Measurements from ENCODE around the gene NOC2L.

Gene NOC2L

GRCh38 chr1:921011-921837 is 37.8 kb downstream of the NOC2L start:
- FAIRE-seq = no peak

DNA sequence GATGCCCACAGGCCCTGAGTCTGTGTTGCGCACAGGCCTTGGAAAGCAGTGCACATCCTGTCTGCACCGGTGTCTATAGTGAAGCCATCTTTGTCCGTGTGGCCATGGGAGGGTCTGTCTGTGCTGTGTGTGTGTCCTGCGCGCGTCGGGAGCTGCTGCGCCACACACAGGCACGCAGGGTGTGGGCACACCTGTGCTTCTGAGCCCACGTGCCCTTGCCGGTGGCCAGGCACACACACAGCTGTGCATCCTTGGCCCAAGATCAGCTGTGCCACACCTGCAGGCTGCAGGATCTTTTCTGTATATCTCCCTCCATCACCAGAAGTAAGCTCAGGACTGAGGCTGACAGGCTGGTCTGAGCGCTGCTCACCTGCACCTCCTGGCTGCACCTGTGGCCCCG is 38.5 kb downstream of the NOC2L start:
- DNase-seq (ENCODE audit: extremely low spot score, insufficient read length, low read depth) (no peak), FAIRE-seq (no peak)

More at GRCh38 chr1:921011-921837, 37.8 kb downstream of the NOC2L start:
- DNase-seq (ENCODE audit: extremely low spot score, insufficient read length, low read depth) = no peak

- FAIRE-seq (no peak), DNase-seq (ENCODE audit: extremely low spot score, insufficient read length, low read depth) (no peak)
Observed at GRCh38 chr1:920010-920409, 39.0 kb downstream of the NOC2L start.

GRCh38 chr1:919271-919872 is 39.7 kb downstream of the NOC2L start:
- FAIRE-seq (no peak), DNase-seq (ENCODE audit: extremely low spot score, insufficient read length, low read depth) (no peak)

DNA sequence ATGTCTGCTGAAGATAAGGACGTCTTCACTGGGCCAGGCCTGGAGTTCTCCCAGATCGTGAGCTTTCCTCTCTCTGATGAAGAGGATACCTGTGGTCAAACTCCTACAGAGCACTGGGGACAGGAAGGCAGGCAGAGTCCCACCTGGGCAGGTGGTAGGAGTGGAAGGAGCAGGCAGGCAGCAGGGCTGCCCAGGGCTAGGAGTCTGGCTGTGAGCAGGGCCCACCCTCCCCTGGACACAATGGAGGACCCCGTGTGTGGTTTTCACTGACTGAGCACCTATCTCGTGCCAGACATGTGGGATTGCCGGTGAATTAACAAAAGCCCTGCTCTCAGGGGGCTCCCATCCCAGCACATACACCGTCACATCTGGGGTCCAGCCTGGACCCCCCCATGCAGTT is 40.2 kb downstream of the NOC2L start:
- FAIRE-seq = no peak
- no peak for DNase-seq (ENCODE audit: extremely low spot score, insufficient read length, low read depth)

DNA sequence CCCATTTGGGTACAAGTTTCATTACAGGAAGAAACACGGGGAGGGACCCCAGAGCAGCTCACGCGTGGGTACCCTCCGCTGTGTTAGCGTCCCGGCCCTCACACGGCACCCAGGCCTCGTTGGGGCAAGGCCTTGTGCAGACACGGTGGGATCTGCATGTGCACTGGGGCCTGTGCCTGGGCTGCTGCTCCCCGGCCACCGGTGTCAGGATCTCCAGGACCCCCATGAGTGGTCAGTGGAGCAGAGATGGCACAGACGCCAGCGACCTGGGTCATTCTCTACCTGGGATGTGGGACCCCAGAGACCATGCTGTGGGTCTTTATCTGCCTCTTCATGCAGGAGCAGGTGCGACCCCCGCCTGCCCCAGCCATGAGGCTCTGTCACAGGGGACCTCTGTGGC is 40.7 kb downstream of the NOC2L start:
- DNase-seq (ENCODE audit: extremely low spot score, insufficient read length, low read depth) = no peak

DNA sequence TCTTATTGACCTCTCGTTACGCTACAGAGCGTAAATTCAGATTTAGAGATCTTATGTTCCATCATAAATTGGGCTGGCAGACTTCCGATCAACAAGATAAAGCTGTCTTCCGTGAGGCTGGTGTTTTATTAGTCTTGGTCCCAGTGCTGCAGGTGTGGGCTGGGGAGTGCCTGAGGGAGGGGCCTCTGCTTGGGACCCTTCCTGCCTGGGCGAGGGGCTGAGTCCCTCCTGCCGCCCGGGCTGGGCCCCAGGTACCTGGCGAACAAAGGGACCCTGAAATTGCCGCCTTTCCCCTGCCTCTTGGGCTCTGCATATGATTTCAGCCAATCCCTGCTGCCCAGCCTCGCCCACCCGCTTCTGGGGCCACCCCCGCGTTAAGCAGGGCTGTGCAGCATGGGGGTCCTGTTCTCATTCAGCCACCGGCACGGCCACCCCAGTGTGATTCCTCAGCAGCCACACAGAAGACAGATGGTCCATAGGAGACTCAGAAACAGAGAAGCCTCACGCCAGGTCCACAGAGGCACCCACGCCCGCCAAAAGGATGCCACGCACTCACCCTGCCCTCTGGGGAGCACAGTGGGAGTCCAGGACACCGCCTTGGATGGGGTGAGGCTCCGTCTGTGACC is 41.5 kb downstream of the NOC2L start:
- FAIRE-seq = no peak
- no peak for DNase-seq (ENCODE audit: extremely low spot score, insufficient read length, low read depth)

More for the DNA sequence above, 40.7 kb downstream of the NOC2L start:
- FAIRE-seq = no peak

GRCh38 chr1:917076-917459 is 42.0 kb downstream of the NOC2L start:
- DNase-seq (ENCODE audit: extremely low spot score, insufficient read length, low read depth) (no peak), FAIRE-seq (no peak)

GRCh38 chr1:916173-917075 is 42.6 kb downstream of the NOC2L start:
- DNase-seq (ENCODE audit: extremely low spot score, insufficient read length, low read depth) = no peak
- no peak for FAIRE-seq

- FAIRE-seq = no peak
- no peak for DNase-seq (ENCODE audit: extremely low spot score, insufficient read length, low read depth)
Observed at GRCh38 chr1:915295-916172, 43.5 kb downstream of the NOC2L start.

GRCh38 chr1:914891-915280 is 44.2 kb downstream of the NOC2L start:
- FAIRE-seq (no peak), DNase-seq (ENCODE audit: extremely low spot score, insufficient read length, low read depth) (no peak)

DNA sequence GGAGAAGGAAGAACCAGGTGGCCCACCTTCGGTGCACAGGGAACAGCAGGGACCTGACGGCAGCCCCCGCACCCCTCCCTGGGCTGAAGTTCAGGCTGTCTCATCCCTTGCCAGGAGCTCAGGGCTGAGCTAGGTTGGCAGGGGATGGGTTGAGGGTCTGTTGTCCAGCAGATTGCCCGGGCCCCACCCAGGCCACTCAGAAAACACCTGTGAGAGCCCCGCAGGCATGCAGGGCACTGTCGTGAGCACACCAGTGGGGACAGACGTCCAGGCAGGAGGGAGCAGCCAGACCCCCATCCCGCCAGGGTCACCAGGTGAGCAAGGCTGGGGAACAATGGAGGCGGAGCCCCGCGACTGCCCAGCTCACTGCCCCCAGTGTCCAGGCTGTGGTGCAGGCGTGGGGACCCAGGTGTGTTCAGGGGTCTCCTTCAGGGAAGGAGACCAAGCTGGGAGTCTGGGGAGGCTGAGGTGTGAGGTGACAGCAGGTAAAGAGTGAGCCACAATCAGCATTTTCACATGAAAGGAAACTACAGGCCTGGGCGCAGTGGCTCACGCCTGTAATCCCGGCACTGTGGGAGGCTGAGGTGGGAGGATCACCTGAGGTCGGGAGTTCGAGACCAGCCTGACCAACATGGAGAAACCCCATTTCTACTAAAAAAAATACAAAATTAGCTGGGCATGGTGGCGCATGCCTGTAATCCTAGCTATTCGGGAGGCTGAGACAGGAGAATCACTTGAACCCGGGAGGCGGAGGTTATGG is 44.7 kb downstream of the NOC2L start:
- DNase-seq (ENCODE audit: extremely low spot score, insufficient read length, low read depth) (no peak), FAIRE-seq (no peak)

DNA sequence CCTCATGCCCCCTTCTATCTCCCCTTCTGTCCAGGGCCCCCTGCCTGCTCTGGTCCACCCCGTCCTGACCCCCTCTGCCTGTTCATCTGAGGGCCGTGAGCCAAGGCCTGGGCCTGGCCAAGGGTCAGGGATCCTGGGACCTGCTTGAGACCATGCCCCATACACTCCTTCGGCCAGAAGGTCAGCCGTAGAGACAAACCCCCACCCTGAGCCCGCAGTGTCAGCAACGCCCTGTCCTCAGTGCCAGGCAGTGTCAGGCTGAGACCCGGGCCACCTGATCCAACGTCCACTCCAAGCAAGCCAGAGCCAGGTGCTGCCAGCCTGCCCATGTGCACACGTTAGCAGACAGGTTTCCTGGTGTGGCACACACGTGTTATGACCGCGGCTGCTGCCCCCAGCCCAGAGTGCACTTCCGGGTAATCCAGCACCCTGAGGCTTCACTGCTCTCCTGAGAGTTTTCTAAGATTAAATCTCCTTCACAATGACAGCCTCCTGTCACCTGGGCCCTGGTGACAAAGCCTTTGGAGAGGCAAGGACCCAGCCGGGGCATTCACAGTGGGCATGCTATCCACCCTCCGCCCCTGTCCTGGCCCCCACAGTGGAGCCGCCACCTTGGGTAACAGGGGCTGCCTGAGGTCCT is 45.4 kb downstream of the NOC2L start:
- FAIRE-seq (no peak), DNase-seq (ENCODE audit: extremely low spot score, insufficient read length, low read depth) (no peak)

- no peak for DNase-seq (ENCODE audit: extremely low spot score, insufficient read length, low read depth)
- FAIRE-seq = no peak
Observed at GRCh38 chr1:912740-913301, 46.2 kb downstream of the NOC2L start.

DNA sequence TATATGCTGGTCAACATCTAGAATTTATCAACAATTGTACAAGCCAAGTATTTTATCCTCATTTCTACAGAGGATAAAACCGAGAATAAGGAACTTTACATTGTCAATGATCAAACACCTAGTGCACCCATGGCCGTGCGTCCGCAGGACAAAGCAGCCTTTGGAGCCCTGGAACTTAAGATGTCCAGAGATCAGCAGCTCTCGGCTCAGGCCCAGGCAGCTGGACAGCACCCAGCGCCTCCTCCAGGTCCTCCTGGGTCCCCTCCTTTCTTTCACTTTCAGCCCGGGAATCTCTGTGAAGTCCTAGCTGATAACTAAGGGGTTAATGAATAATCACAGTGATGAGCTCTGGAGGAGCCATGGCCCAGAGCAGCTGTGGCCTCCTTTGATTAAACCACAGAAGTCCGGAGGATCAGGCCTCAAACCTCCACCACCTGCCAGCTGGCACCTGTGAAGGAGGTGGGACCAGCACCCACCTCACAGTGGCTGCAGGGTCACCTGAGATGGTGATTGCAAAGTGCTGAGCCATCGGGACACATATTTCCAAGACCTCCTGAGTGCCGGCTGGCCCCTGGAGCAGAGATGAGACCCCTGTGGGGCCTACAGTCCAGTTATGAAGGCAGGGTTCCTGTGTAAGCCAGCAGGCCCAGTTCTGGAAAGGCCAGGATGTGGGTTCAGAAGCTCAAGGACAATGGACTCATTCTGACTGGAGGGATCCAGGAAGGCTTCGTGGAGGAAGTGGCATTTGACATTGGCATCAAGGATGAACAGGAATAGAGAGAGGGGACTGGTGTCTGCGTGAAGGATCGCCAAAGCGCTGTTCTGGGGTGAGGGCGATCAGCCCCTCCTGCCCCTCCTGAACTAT is 46.9 kb downstream of the NOC2L start:
- no peak for DNase-seq (ENCODE audit: extremely low spot score, insufficient read length, low read depth)
- no peak for FAIRE-seq

- FAIRE-seq (no peak), DNase-seq (ENCODE audit: extremely low spot score, insufficient read length, low read depth) (no peak)
Observed at GRCh38 chr1:910881-911721, 48.0 kb downstream of the NOC2L start.
